Islet of Langerhans (tissue), 1 donor: ENCODE data around the gene PCSK6.

Source experiments
- FAIRE-seq: peaks from one replicate; lab custom pipeline; 2011; peaks lifted over from hg19 to GRCh38; lab: Jason Lieb, UNC

Gene PCSK6

DNA sequence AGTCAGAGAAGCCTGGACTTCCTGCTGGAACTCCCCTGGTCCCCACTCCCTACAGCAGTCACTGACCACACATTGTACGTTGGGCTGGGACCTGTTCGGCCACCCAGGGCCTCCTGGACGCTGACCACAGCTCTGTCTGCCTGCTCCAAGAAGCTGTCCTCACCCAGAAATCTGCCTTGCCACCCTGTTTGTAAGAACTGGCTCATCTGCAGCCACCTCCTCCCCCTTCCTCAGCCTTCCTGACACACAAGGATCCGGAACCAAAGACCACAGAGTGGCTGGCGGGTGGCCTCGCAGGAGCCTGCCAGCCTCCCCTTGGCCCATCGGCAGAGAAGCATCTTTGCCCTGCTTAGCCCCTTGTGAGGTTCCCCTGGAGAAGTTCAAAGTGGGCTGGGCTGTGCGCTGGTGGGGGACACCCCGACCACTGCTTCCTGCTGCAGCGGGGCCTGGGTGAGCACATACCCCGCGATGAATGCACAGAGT lies 91.9 kb downstream of the PCSK6 start:
- FAIRE-seq = no peak

DNA sequence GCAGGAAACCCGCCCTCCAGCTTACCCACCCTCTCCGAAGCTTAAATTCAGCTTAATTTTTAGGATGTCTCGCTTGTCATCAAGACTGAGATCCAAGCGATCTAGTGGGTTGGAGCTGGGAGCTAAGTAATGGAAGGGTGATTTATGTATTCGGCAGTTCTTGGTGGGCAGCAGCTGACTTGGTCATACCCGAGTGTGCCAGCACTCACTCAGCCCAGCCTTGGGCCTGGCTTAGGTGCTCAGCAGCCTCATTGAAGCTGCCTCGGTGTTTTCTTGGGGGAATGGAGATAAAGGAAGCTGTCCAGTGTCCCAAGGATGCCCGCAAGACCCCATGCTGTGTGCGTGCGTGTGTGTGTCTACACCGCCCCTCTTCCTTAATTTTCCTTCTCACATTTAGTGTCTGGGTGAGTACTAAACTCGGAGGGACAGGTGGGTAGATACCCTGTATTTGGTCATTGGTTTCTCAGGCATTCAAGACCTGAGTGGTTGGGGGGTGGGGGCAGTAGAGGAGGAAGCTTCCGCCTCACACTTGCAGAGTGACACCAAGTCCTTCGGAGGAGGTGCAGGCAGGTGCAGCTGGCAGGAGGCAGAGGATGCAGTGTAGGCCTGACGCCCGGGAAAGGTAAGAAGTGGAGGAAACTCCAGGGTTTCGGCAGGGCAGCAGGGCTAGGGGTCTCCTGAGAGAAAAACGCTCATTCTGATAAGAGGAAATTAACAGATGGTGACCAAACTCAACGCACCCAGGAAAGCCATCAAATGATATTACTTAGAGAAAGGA lies 92.8 kb downstream of the PCSK6 start:
- no peak for FAIRE-seq

DNA sequence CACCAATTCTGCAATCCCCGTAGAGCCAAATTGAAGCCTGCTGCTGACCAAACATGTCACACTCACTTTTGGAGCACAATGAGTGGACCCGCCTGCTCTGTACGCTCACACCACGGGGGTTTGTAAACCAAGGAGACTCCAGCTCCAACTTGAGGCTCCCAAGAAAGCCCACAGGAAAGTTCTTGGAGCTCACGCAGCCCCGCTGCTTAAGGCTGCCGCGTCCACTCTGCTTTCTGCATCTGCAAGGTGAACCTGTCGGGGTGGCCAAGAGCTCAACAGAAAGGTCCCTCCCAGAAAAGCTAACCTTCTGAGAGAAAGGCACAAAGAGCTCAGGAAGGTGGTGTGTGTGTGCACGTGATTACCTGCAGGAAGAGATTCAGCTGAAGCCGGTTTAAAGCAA lies 94.9 kb downstream of the PCSK6 start:
- FAIRE-seq = no peak

DNA sequence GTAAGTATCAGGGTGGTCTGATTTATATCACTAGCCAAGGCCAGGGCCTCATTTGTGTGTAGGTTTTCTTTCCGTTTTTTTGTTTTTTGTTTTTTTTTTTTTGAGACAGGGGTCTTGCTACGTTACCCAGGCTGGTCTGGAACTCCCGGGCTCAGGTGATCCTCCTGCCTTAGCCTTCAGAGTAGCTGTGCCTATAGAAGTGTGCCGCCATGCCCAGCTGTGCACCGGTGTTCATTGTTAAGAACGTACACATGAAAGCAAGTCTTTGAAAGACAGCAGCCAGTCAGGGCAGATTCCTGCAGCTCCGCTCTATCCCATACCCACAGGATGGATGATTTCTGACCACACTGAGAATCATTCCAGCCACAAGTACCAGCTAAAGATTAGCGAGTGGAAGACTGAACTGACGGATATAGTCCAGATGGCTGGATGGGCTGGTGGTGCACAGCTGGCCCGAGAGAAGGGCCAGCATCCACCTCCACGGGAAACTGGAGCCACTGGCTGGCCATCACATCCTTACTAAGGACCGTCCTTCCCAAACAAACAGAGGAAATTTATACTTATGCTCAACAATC lies 95.4 kb downstream of the PCSK6 start:
- no peak for FAIRE-seq

DNA sequence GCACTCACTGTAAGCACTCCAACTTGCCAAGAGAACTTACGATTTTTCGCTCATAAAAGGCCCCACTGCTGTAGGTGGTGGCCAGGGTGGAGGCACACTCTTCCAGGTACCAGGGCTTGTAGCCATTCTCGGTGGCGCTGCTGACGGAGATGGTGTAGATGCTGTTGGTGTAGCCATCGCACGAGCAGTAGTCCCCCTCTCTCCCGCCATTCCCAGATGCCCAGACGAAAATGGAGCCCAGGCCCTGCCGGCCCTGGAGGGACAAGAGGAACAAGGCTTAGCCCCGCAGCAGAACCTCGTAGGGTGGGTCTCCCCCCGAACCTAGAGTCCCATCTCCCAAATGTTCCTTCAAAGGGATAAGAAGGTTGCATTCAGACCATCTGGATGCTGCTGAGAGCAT lies 96.3 kb downstream of the PCSK6 start:
- FAIRE-seq = no peak

DNA sequence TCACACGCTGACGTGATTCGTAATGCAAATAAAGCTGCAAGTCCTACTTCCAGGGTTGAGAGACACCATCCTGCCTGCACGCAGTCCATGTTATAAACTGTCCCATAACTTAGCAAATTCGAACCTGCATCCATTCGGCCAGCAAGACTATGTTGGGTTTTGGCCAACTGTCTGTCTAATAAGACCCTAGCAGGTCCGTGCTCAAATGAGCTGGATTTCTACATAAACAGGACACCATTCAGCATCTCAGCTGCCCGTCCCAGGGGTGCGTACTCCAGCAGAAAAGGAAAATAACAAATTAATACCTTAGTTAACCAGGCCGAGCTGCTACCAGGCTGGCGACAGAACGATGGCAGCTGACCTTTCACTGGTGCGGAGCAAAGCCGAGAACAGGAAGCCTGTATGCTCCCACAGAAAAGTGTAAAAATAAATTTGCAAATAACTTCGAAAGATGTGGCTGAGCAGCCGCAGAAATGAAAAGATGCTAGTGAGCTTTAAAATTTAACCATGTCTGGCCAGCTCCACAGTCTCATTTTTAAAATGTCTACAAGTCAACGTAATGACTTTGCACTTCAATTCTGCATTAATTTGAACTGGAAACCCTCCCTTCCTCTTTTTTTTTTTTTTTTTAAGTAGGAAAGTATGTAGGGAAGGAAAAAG lies 97.4 kb downstream of the PCSK6 start:
- no peak for FAIRE-seq

DNA sequence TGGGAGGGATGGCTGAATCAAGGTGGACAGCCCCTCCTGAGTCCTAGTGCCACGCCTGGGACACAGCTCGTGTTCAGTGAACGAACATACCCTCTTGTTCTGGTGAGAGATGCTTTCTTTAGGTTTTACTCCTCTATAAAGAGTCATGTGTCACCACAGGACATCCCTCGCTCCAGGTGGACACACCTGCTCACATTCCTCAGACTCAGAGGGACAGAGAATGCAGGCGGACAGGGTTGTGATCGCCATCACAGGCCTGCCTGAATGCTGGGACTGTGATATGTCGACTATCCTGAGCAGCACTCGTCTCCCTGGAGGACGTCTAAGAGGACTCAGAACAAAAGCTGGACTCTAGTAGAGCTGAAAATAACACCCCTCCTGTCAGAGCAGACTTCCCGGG lies 98.1 kb downstream of the PCSK6 start:
- FAIRE-seq = no peak

DNA sequence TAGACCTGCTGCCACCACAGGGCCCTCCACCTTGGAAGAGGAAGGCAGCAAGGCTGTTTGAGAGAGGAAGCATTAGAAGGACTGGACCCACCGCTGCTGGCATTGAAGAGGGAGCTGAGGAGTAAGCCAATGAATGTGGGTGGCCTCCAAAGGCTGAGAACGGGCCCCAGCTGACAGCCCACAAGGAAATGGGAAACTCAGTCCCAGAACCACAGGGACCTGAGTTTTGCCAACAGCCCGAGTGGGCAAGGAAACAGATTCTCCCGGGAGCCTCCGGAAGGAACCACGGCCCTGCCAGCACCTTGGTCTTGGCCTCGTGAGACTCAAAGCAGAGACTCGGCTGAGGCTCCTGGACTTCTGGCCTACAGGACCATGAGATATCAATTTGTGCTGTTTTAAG lies 99.0 kb downstream of the PCSK6 start:
- no peak for FAIRE-seq

DNA sequence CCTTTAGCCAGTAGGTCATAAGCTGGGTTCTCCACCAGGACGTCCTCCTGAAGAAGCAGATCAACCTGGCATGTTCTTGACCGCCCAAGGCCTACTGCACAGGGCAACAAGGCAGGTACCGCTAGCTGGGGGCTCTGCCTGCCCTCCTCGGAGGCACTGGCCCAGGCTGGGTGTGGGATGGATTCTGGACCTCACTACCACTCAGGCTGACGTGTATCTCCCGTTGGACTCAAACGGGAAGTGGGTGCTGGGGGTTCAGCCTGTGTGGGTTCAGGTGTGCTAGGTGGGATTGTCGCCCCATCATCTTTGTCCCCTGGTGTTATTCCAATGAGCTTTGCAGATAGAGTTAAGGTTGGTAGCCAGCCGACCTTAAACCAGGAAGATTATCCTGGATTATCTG lies 99.4 kb downstream of the PCSK6 start:
- FAIRE-seq = no peak

DNA sequence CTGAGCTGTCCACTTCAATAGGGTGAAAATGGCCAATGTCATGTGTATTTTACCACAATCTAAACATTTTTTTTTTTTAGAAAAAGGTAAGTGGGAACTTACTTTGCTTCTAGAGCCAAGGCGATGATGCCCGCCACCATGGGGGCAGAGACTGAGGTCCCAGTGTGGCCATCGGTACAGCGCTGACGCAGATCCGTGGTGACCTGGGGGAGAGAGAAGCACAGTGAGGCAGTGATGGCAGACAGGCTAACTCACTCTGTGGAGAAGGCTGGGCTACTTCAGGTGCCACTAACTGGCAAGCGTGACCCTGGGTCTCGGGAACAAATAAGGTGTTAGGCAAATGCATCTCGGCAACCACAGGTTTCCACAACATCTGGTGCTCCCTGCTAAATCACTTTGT lies 100.1 kb downstream of the PCSK6 start:
- no peak for FAIRE-seq

DNA sequence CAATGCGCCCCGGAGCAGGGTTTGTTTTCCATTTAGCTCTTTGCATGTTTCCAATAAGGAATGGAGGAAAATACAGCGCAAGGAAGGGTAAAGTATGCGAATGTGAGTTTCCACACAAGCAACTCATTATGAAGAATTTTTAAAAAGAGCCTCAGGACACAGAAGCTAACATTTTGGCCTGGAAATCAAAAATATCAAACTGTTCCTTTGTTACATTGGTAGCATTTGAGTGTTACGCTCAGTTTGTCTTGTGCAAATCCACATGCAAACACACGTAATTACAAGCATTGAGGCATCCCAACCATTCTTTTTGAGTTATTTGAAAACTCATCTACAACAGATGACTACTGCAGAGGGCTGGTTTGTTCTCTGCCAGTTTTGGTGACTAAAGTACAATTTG lies 101.5 kb downstream of the PCSK6 start:
- no peak for FAIRE-seq

DNA sequence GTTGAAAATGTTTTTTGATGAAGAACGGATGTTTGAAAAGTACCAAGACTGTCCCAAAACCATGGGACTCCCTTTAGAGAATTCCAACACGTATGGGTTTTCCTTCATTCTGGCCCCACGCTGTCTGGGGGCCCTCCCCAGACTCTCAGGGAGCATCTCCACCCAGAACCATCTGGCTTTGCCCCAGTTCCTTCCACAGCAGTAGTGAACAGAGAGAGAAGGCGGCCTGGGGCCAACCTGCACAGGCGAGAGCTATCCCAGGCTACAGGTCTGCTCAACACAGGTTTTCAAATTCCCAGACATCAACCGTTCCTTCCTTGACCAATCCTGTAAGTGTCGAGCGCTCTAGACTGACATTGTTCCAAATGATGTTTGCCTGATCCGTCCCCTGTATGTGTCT lies 101.9 kb downstream of the PCSK6 start:
- no peak for FAIRE-seq

DNA sequence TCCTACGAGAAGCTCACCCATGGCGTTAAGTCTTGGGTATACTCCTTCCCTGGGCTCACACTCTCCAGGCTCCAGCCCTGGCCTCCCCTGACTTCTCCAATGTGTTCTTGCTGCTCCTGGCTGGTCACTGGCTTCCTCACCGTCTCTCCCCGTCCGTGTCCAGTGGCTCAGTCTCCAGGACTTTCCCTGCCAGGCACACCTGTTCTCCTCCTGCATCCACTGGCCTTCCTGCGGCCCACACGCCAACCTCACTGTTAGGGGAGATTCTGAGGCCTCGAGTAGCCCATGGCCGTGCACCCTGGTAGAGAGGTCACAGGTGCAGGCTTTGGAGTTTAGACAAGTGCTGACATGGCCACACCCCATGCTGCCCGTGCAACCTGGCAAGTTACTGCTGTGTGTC lies 102.5 kb downstream of the PCSK6 start:
- FAIRE-seq = no peak

DNA sequence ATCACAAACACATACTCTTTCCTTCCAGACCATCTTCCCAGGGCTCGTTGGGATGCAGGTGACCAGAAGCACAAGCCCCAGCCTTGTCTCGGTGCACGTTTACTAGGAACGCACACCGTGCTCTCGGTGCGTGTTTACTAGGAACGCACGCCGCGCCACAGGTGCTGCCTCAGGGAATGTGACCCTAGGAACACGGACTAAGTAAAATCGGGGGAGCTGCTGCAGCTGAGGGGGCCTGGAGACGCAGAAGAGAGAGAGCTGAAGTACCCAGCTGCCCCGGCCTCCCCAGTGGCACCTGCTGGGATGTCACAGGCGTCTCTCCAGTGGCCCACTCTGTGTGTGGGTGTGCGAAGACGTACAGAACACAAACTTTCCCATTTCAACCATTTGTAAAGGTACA lies 103.5 kb downstream of the PCSK6 start:
- FAIRE-seq = no peak

DNA sequence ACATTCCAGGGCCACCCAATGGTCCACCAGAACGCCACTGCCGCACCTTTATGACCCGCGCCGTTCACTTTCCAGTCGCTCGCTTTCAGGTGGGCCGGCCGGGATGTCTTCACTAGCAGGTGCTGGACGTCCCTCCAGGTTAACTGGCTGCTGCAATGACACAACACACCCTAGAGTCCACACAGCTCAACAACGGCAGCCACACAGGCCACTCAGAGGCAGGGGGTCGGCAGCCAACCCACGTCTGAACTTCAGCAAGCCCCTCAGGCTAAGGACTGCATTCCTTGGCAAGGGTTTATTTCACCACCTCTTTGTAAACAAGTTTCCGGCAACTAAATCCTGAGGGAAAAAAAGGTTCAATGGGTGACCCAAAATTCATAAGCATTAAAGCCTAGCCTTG lies 105.2 kb downstream of the PCSK6 start:
- no peak for FAIRE-seq

DNA sequence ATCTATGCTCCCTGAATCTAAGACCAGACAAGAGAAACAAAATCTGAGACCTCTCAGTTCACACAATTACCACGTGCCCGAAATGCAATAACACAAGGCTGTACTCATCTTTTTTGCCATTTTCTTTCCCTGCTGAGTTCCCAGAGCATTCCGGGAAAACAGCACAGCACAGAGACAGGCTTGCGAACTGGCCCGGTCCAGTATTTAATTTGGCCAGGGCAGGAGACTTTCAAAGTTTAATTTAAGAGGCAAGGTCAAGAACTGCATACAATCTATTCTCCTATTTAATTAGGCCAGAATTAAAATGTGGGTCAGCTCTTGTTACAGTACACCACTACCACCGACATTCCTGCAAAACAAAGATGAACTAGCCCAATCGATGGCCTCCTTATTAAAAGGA lies 107.0 kb downstream of the PCSK6 start:
- no peak for FAIRE-seq

DNA sequence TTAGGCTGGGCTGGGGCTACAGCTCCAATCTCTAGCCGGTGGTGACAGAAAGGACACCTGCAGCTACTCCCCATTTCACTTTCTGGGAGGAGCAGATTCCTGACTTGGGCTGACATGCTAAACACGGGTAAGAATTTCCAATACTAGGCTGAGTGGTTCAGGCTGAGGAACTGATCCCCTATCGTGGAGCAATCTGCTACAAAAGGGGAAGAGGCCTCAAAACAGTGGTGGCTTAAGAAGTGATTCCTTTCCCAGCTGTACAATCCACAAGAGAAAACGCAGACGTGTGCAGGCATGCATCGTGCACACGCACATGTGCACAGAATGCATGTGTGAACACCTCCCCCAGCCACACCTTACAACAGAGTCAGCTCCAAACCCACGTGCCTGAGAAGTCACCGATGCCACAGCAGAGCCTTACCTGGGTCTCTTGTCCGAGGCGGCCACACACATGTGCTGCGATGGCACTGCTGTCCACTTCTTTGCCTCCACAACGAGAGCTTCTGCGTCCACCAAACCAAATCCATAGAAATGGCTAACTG lies 107.8 kb downstream of the PCSK6 start:
- FAIRE-seq = no peak

DNA sequence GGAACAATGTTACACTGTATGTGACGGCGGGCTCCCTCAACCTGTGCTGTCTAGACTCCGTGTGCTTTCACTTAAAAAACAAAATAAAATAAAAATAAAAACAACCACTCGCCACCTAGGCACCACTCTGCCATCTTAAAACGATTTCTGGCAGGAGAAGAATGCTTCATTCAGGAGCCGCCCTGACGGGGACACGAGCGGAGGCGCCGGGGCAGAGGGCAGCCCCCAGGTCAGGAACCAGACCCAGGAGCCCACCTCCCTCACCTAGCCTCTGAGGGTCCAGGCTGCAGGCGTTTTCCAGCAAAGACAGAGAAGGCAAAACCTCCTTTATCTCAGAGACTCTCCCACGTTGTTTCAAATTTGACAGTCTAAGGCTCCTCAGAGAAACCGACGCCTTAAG lies 109.4 kb downstream of the PCSK6 start:
- no peak for FAIRE-seq

DNA sequence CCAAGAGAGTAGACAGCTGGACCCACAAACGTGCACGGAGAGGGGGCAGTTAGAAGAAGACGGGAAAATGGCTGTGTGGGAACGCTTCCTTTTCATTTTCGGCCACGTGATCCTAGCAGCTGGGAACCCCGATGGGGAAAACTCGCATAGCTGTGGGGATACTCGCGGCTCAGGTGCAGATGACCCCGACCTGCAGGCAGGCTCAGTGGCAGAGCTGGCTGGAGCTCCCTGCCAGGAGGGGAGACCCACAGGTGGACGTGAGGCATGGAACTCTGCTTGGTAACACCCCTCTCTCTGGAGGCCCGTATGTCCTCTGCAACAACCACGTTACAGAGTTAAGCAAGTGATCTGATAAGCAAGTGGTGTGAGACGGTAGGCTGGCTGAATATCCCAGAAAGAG lies 109.9 kb downstream of the PCSK6 start:
- FAIRE-seq = no peak

DNA sequence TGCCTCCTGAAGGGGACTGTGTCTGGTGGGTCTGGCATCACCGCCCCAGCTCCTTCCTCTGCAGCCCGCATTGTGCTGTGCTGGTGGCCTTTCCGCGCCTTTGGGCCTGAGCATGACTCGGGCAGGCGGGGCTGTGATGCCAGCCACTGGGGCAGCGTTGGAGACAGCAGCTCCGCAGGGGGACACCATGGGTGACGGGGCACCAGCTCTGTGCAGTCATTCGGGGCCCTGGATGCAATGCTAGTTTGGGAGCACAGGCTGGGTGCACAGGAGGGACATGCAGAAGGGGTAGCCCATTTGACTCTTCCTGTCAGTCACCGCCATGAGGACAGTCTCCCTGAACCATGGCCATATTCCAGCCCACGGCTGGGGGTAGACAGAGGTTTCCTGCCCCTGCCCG lies 110.6 kb downstream of the PCSK6 start:
- FAIRE-seq = no peak

DNA sequence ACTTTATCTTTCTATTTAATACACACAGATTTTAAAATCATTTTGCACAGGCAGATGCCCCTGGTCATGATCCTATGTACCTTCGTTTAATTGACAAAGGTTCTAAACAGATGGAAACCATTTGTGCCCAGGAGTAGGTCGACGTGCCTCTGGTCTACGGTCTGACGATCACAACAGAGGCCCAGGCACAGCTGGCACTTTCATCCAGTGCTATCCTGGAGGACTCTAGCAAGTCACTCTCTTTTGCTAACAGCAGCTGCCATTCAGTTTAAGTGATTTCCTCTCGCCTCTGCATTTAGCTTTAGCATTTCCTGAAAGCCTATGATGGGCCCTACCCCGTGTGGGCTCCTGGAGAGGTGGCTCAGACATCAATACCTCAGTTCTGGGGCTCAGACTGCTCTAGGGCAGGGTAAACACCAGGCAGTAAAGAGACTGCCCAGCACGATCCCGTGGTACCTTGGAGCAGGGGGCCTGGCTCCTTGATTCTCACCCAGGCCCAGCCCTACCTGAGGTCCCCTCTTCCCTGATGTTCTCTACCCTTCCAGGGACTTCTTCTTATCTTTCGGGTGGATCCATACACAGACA lies 111.2 kb downstream of the PCSK6 start:
- no peak for FAIRE-seq

DNA sequence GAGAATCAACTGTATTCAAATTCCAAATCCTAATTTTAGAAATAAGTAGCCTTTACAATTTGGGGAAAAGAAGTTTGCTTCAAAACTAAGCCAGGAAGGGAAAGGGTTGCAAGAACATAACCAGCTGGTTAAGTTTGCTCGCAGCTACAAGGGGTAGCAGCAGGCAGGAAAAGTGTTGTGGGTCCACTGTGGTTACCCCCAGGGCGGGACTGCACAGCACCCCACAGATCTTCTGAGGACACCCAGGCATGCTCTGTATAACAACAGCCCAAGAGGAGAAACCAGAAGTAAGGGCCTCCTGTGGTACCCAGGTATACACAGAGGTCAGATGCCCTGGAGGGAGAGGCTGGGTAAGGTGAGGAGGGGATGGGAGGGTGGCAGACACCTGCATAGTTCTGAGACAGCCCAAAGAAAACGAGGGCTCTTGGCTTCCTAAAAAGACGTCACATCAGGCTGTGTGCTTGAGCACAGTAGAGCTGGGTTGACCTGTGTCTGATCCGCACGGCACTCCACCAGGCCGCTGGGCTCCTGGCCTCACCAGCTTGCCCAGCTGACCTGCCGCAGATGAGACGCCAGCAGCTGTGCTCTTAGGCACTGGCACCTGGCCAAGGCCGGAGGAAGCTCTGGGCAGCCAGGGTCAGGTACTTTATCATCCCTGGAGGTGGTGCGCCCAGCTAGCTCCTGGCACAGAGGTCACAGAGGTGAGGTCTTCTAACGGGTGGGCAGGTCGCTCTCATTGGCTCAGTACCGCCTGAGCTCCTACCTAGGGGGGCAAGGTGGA lies 112.7 kb downstream of the PCSK6 start:
- no peak for FAIRE-seq
